Neuronal stem cell (in vitro differentiated cells): ENCODE results near the gene TRIM9.
A peak's percentile ranks its signal among the peaks of the same experiment; 100 is the strongest.

Experiments used
- DNase-seq: peaks from one replicate; pipeline ENCODE4 v3.0.0-alpha.2; 2013; ENCODE audit warnings: low spot score
- H2AFZ ChIP-seq: one replicate; pipeline ENCODE4 v1.6.1; 2013; ENCODE audit warnings: mild to moderate bottlenecking, low read length, inconsistent platforms
- H2AK5ac ChIP-seq: 2 replicates; pipeline ENCODE4 v1.6.1; 2013; ENCODE audit warnings: low read depth, mild to moderate bottlenecking, inconsistent platforms, low read length, moderate library complexity, mixed read lengths
- H2BK120ac ChIP-seq: 2 replicates; pipeline ENCODE4 v1.6.1; 2013; ENCODE audit warnings: low read depth, mild to moderate bottlenecking, inconsistent platforms, low read length, moderate library complexity, mixed read lengths
- H2BK12ac ChIP-seq: one replicate; pipeline ENCODE4 v1.6.1; 2013; ENCODE audit warnings: low read length, inconsistent platforms
- H2BK15ac ChIP-seq: 2 replicates; pipeline ENCODE4 v1.6.1; 2013; ENCODE audit warnings: mild to moderate bottlenecking, low read length, inconsistent platforms, mixed read lengths
- H2BK5ac ChIP-seq: one replicate; pipeline ENCODE4 v1.6.1; 2013; ENCODE audit warnings: inconsistent platforms, mild to moderate bottlenecking, low read length, moderate library complexity
- H3K14ac ChIP-seq: one replicate; pipeline ENCODE4 v1.6.1; 2013; ENCODE audit warnings: low read length, inconsistent platforms
- H3K18ac ChIP-seq: 2 replicates; pipeline ENCODE4 v1.6.1; 2013; ENCODE audit warnings: low read length, inconsistent platforms
- H3K23ac ChIP-seq: 2 replicates; pipeline ENCODE4 v1.6.1; 2013; ENCODE audit warnings: low read depth, mild to moderate bottlenecking, mixed read lengths, low read length, inconsistent platforms; ENCODE audit not compliant: poor library complexity
- H3K27ac ChIP-seq: replicated peaks from 3 replicates; pipeline ENCODE4 v1.5.1; 2013; ENCODE audit warnings: low read length, inconsistent platforms
- H3K27me3 ChIP-seq, 3 experiments: 2 replicates each; pipeline ENCODE4 v1.6.1; 2013; ENCODE audit warnings: low read length in 3 of 3, mild to moderate bottlenecking in 2 of 3, inconsistent platforms in 1 of 3, low read depth in 1 of 3, mixed read lengths in 1 of 3, moderate library complexity in 1 of 3; ENCODE audit not compliant: control insufficient read depth in 3 of 3, insufficient read depth in 3 of 3
- H3K36me3 ChIP-seq, 2 donors: replicated peaks in 1 of 2; 2 replicates each; pipeline ENCODE4 v1.6.1; 2013; ENCODE audit warnings: low read length in 2 of 2; ENCODE audit not compliant: control insufficient read depth in 2 of 2, insufficient read depth in 2 of 2
- H3K4ac ChIP-seq: 2 replicates; pipeline ENCODE4 v1.6.1; 2013; ENCODE audit warnings: inconsistent platforms, mild to moderate bottlenecking, low read length, moderate library complexity
- H3K4me1 ChIP-seq, 2 donors: 1 replicate in 1 of 2; 2 replicates in 1 of 2; pipeline ENCODE4 v1.6.1; 2013; ENCODE audit warnings: low read length in 2 of 2, low read depth in 1 of 2; ENCODE audit not compliant: control insufficient read depth in 2 of 2, insufficient read depth in 1 of 2
- H3K4me2 ChIP-seq: one replicate; pipeline ENCODE4 v1.6.1; 2013; ENCODE audit warnings: mild to moderate bottlenecking, low read length, inconsistent platforms; ENCODE audit not compliant: insufficient read depth, poor library complexity, severe bottlenecking
- H3K4me3 ChIP-seq, 2 donors: 2 replicates each; pipeline ENCODE4 v1.5.1; 2013; ENCODE audit warnings: low read length in 2 of 2, mild to moderate bottlenecking in 2 of 2, inconsistent platforms in 1 of 2, moderate library complexity in 1 of 2
- H3K79me1 ChIP-seq: one replicate; pipeline ENCODE4 v1.6.1; 2013; ENCODE audit warnings: low read depth, mild to moderate bottlenecking, inconsistent platforms, low read length, moderate library complexity
- H3K9ac ChIP-seq: one replicate; pipeline ENCODE4 v1.6.1; 2013; ENCODE audit warnings: mild to moderate bottlenecking, low read depth, low read length, inconsistent platforms; ENCODE audit not compliant: poor library complexity
- H3K9me3 ChIP-seq, 2 donors: replicated peaks in 1 of 2; 2 replicates each; pipeline versions ENCODE3 to v1.6.1; 2013; ENCODE audit warnings: low read length in 2 of 2, mild to moderate bottlenecking in 2 of 2, inconsistent platforms in 1 of 2, low read depth in 1 of 2, mixed read lengths in 1 of 2, moderate library complexity in 1 of 2; ENCODE audit not compliant: control insufficient read depth in 2 of 2, insufficient read depth in 1 of 2
- H4K8ac ChIP-seq: one replicate; pipeline ENCODE4 v1.6.1; 2013; ENCODE audit warnings: low read depth, mild to moderate bottlenecking, inconsistent platforms, low read length, moderate library complexity
- H4K91ac ChIP-seq: one replicate; pipeline ENCODE4 v1.6.1; 2013; ENCODE audit warnings: low read length, low read depth, mild to moderate bottlenecking, inconsistent platforms; ENCODE audit not compliant: poor library complexity
- WGBS, 2 donors: extraction: QIAGEN DNeasy Blood & Tissue Kit; methylation state at CpG; one replicate each; pipeline ENCODE4 v1.1.7; 2013; ENCODE audit warnings: missing lambda C conversion rate in 2 of 2, mixed read lengths in 1 of 2; ENCODE audit not compliant: insufficient read length in 2 of 2, insufficient replicate concordance in 1 of 2; ENCODE audit errors: extremely low coverage in 2 of 2; 5-methylcytosine and 5-hydroxymethylcytosine counted together

The TRIM9 gene

GRCh38 chr14:50974118-50974517 is 120.8 kb downstream of the TRIM9 start:
- H3K23ac ChIP-seq = no peak overlapping the region
- no peak overlapping the region for H4K91ac ChIP-seq
- no peaks in the 10 kb centered on the region for H3K4me1 ChIP-seq
- H3K14ac ChIP-seq = no peak overlapping the region
- no peak overlapping the region for H3K4me3 ChIP-seq
- no peak for DNase-seq
- no peak overlapping the region for H2BK12ac ChIP-seq
- no peaks in the 10 kb centered on the region for H3K9me3 ChIP-seq
- no peak overlapping the region for H3K18ac ChIP-seq
- no peak overlapping the region for H2AK5ac ChIP-seq
- H3K27me3 ChIP-seq = no peaks in the 10 kb centered on the region
- H2BK5ac ChIP-seq = no peak overlapping the region
- no peaks in the 10 kb centered on the region for H3K36me3 ChIP-seq
- no peak overlapping the region for H3K27ac ChIP-seq
- no peak overlapping the region for H2BK15ac ChIP-seq
- WGBS, 2 donors = no CpG with 5 or more reads among the region's 5 CpGs
- H3K4me2 ChIP-seq = no peak overlapping the region
- H3K9ac ChIP-seq = no peak overlapping the region
- no peak overlapping the region for H3K4ac ChIP-seq
- H3K79me1 ChIP-seq = no peaks in the 10 kb centered on the region
- no peak overlapping the region for H2AFZ ChIP-seq
- H4K8ac ChIP-seq = no peak overlapping the region
- no peak overlapping the region for H2BK120ac ChIP-seq

- WGBS, 2 donors = no CpG with 5 or more reads among the region's 11 CpGs
- Histone ChIP-seq H3K27me3 (no peaks in the 10 kb centered on the region), H3K18ac (peak overlapping the region; percentile 74), H2BK12ac (no peak overlapping the region), H3K79me1 (no peaks in the 10 kb centered on the region), H3K4me2 (no peak overlapping the region), H2BK120ac (no peak overlapping the region), H3K9ac (no peak overlapping the region), H4K91ac (no peak overlapping the region), H3K9me3 (no peaks in the 10 kb centered on the region), H3K14ac (no peak overlapping the region), H2BK15ac (no peak overlapping the region), H4K8ac (no peak overlapping the region), H3K4ac (no peak overlapping the region), H3K4me3 (no peak overlapping the region), H3K23ac (no peak overlapping the region), H2BK5ac (no peak overlapping the region), H3K36me3 (no peaks in the 10 kb centered on the region), H2AFZ (no peak overlapping the region), H2AK5ac (peak overlapping the region; percentile 65), H3K4me1 (no peaks in the 10 kb centered on the region), H3K27ac (no peak overlapping the region)
- DNase-seq = no peak
Observed at GRCh38 chr14:50972734-50973133, 122.2 kb downstream of the TRIM9 start.

GRCh38 chr14:50970886-50971781 is 123.8 kb downstream of the TRIM9 start:
- H3K9me3 ChIP-seq = no peaks in the 10 kb centered on the region

GRCh38 chr14:50967790-50968189 is 127.1 kb downstream of the TRIM9 start:
- Histone ChIP-seq H4K8ac (no peak overlapping the region), H2AK5ac (no peak overlapping the region), H3K18ac (no peak overlapping the region), H3K27me3 (no peaks in the 10 kb centered on the region), H2BK15ac (no peak overlapping the region), H3K4me3 (no peak overlapping the region), H2AFZ (no peak overlapping the region), H3K4me1 (no peaks in the 10 kb centered on the region), H4K91ac (no peak overlapping the region), H2BK120ac (no peak overlapping the region), H2BK5ac (no peak overlapping the region), H3K79me1 (no peaks in the 10 kb centered on the region), H3K27ac (no peak overlapping the region), H3K9me3 (no peaks in the 10 kb centered on the region), H3K4ac (no peak overlapping the region), H3K14ac (no peak overlapping the region), H3K36me3 (no peaks in the 10 kb centered on the region), H3K23ac (no peak overlapping the region), H2BK12ac (no peak overlapping the region), H3K4me2 (no peak overlapping the region), H3K9ac (no peak overlapping the region)
- no peak for DNase-seq
- WGBS, 2 donors = no CpG with 5 or more reads among the region's 2 CpGs

More at GRCh38 chr14:50970886-50971781, 123.8 kb downstream of the TRIM9 start:
- no peak overlapping the region for H3K4ac ChIP-seq
- H2AFZ ChIP-seq = no peak overlapping the region
- H2AK5ac ChIP-seq = no peak overlapping the region
- H3K79me1 ChIP-seq = no peaks in the 10 kb centered on the region
- H3K36me3 ChIP-seq = no peaks in the 10 kb centered on the region
- H3K27ac ChIP-seq = no peak overlapping the region
- H3K4me1 ChIP-seq = no peaks in the 10 kb centered on the region
- no peak overlapping the region for H3K4me2 ChIP-seq
- no peak overlapping the region for H3K4me3 ChIP-seq
- H2BK12ac ChIP-seq = no peak overlapping the region
- no peak overlapping the region for H4K91ac ChIP-seq
- no peak overlapping the region for H2BK5ac ChIP-seq
- no peak overlapping the region for H3K9ac ChIP-seq
- peak overlapping the region; percentile 94 for H2BK120ac ChIP-seq
- no peak overlapping the region for H3K18ac ChIP-seq
- no peak overlapping the region for H3K14ac ChIP-seq
- H3K23ac ChIP-seq = no peak overlapping the region
- no peak overlapping the region for H2BK15ac ChIP-seq
- no CpG with 5 or more reads among the region's 6 CpGs for WGBS, 2 donors
- H3K27me3 ChIP-seq = no peaks in the 10 kb centered on the region
- no peak for DNase-seq
- no peak overlapping the region for H4K8ac ChIP-seq
